ENCODE measurements around the gene FGF8. TPM values are rescaled to one million over a fixed set of nuclear protein-coding genes. Genes with fewer than 3 reads are reported as not detected.

Gene FGF8
- total RNA-seq, 1 experiment from 2014 or later, result not detected

DNA sequence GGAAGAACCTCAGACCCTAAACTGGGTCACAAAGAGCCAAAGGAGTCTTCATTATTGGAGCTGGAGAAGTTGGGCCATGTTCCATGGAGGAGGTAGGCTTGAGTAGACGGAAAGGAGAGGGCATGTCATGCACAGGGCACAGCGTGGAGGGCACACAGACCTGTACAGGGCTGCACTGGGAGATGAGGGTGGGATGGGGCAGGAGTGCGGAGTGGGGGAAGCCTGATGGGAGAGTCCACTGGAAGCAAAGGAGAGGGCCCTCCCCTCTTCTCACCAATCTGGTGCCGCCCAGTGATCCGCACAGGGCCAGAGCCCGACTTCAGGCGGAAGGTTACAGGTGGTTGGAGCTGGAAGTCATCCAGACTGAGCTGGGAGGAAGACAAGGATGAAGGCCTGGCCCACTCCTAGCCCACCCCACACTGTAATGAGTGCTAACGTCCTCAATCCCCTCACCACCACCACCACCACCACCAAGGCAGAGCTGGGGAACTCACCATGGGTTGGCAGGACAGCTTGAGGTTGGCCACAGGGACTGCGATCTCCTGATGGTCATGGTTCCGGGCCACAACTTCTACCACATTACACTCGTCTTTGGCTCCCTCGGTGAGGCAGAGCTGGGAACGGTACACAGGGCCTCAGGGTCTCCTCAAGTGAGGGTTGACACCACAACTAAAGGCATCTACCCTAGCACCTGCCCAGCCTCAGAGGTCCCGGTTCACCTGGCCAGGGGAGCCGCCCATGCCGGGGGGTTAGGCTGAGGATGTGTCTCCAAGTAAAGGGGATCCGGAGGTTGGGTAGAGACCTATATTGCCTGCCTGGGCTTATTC lies 6.3 kb upstream of the FGF8 start:
- no peak for DNase-seq (ENCODE audit: low read depth)

DNA sequence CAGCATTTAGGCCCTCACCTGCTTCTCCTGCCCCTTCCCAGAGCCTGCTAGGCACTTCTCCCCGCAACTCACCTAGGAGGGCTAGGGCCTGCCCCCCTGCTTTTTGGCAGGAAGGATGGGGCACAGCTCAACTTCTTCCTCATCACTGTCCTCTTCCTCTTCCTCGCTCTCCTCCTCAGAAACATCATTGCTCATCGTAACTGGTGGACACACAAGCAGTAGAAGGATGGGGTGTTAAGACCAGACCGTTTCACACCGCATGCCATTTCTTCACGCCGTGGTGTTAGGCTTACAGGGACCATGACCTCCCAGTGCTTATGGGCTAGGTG lies 5.7 kb upstream of the FGF8 start:
- no peak for DNase-seq (ENCODE audit: low read depth)

DNA sequence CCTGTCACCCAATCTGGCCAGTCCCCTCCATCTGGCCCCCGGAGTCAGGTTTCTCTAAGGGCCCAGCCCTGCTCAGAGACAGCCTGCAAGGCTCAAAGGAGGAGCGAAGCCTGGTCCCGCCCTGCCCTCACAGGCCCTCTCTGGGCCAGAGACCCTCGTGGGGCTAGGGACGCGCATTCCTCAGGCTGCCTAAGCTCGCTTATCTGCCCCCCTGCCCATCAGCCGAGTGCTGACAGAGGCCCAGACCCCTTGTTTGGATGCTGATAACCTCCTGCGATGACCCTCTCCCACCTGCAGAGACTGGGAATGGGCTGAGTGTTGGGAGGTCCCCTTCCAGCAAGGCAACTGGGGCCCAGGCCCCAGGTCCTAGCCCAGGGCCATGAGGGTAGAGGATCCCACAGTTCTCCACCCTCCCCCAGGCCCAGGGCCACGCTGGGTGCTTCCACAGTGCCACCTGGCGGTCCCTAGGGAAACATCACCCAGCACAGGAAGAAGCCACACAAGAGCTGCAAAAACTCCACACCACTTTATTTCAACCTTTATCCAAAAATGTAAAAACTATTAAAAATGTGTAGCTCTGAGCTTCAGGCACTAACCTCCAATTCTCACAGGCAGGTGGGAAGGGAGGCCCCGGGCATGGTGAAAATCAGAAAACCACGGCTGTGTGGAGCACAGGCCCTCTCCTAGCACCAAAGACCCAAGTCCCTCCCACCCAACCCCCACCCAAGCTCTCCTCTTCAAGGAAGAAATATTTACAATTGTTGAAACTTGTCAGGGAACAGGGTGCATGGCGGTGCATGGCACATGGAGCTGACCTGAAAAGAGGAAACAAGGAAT lies 5.1 kb upstream of the FGF8 start:
- peak; percentile 61 for DNase-seq (ENCODE audit: low read depth)

DNA sequence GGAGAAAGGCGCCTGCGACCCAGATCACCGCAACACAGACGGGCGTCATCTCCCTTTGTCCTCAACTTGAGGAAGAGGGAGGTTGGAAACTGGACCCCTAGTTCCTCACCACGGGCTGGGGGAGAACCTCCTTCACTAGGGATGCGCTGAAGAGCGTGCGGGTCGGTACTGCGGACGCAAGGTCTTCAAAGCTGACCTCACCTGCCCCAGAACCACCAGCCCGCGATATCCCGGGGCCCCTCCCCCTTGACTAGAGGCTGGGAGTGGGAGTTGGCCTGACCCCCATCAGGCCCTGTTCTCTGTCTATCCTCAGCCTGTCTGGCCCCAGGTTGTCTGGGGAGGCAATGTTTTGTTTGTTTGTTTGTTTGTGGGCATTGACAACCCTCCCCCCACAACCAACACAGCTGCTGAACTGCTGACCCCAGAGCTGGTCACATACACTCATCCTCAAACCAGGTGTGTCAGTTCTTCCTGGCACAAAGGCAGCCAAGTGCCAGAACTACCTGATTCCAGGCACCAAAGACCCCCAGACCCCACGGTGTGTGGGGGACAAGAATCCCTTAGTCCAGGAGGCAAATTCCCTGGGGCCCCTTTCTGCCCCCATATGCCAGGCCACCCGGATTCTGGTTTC lies 4.4 kb upstream of the FGF8 start:
- no peak for DNase-seq (ENCODE audit: low read depth)

DNA sequence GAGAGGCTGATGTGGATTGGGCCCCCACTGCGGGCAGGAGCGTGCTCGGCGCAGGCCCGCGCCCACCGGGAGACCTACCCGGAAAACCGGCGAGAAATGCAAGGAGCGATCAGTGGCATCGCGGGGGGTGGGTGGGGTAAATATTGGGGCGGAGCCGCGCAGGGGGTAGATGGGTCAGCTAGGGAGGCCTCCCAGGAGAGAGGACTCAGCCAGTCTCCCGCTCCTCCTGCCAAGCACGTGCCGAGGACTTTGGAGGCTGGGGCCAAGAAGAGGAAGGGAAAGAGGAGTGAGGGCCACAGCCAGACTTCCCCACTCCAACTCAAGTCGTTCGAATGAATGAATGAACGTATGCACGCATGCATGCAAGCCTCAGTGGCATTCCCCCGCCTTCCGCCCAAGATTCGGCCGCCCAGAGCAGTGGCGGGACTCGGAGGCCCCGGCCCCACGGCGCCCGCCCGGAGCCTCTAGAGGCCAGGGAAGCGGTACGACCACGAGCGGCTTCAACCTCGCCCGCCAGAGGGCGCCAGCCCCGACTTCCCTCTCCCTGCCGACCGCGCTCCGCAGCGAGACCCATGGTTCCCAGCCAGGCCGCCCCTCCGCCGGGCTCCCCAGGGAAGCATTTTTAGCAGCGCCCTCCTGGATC lies 3.8 kb upstream of the FGF8 start:
- no peak for DNase-seq (ENCODE audit: low read depth)

DNA sequence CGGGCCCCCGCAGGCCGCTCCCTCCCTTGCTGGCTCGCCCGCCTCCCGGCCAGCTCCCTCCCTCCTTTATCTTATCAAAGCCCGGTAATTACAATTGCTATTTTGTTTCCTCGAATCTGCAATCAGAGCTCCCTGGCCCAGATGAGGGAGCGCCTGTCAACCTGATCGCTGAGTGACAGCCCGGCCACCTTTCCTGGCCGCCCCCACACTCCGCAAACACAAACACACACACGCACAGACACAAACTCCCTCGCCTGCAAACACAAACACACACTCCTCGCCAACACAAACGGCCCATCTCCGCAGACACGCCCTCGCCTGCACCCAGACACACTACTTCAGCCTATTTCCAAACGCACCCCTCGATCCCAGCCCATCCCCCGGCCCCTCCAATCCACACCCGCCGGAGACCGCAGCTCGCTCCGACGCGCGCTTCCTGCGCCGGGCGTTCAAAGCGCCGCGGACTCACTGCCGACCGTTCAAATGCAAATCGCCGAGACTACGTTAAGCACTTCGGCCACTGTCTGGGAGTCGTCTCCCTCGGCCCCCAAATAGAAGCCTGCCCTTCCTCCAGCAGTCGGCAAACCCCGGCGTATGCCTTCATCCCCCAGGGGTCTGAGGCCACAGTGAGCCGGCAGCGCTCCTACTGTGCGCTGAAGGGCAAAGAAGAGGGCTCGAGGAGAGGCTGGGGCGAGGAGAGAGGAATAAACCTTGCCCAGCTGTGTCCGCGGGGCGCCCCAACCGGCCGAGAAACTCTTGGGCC lies 3.0 kb upstream of the FGF8 start:
- DNase-seq (ENCODE audit: low read depth), result no peak

DNA sequence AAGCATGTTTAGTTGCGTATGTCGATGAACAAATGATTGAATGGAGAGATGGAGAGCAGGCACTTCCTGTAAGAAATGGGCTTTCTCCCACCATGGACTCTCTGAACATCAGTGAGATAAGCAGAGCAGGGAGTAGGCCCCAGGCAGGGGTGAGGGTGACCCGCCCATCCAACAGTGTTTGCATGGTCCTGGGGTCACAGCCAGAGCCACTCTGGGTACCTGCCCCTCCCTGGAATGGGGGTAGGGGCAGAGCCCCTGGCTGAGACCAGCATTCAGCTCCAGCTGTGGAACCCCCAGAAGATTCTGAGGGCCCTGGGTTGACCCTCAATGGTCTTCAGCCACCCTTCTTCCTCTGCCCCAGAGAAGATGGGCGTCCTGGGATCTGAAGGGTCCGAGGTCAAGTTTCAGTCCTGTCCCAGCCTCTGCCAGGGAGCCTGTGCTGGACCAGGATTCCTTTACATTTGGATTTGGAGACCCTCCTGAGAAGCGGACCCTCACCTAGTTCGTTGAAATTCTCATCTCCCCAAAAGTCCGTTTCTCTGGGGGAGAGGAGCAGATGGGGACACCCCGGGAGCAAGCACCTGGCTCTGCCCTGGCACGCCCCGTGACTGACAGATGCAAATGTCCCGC lies 2.4 kb upstream of the FGF8 start:
- no peak for DNase-seq (ENCODE audit: low read depth)

DNA sequence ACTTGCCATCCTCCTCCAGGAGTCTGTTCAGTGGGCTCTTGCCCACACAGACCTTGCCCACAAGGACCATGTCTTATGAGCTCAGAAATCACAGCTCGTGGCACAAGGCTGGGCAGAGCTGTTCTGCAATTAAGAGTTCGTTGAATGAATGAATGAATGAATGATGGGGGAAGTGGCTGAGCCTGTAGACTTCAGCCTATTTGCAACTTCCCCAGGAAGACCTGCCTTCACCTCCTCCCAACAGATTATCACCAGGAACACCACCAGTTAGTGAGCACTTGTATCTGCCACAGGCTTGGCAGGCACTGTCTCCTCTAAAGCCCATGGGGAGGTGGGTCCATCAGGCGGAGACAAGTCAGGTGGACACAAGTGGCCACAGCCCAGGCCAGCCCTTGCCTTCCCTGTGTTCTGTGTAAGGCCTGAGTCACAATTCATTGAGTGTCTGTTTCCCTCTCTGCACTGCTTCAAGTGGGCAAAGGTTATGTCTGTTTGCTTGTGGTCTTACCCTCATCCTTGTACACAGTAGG lies 1.8 kb upstream of the FGF8 start:
- DNase-seq (ENCODE audit: low read depth), result peak; percentile 45

DNA sequence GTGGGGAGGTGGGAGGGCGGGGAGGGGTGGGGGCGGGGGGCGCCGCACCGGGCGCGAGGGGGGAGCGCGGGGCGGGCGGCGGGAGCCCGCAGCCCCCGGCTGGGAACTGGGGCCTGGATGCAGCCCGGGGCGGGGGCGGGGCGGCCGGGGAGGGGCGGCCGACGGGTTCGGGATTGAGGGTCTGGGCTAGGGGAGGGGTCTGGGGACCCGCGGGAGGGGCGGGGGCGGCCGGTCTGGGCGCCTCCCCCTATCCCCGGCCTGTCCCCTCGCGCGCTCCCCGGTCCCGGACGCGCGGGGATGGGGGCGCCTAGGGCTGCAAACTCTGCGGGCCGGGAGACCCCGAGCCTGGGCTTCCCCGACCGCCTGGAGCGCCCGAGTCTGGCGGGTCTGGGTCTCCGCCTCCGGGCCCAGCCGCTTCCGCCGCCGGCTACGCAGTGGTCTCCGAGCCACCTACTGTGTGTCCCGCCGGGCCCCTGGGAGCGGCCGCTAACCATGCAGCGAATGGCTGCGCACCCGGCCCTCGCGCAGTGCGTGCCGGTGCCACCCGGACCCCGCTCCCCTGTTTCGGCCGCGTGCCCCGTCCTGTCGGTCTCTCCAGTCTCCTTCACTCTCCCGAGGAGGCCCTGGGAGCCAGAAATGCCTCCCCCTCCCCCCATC lies 375 bp upstream of the FGF8 start:
- DNase-seq (ENCODE audit: low read depth), result no peak

DNA sequence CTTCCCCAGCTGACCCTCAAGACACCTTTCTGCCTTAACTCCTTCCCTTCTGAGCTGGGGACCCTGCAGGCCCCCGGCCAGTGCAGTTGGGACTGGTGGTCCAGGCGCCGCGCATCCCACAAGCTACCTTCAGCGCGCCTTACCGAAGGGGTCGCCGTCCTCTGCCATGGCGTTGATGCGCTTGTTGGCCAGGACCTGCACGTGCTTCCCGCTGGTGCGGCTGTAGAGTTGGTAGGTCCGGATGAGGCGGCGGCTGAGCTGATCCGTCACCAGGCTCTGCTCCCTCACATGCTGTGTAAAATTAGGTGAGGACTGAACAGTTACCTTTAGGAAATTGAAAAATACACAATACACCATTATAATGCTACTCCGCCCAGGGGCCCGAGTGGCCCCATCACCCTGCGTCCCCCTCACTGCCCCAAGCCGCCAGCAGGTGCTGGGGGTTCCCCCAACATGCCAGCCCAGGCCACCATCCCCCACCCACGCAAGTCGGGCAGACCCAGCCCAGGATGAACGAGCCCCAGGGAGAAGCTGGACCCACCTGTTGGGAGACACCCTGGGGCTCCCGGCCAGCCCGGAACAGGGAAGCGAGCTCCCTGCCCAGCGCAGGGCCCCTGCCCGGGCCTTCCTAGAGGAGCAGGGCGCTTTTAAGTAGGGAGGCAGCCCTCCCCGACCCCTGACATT lies 1.2 kb downstream of the FGF8 start:
- DNase-seq (ENCODE audit: low read depth), result no peak

DNA sequence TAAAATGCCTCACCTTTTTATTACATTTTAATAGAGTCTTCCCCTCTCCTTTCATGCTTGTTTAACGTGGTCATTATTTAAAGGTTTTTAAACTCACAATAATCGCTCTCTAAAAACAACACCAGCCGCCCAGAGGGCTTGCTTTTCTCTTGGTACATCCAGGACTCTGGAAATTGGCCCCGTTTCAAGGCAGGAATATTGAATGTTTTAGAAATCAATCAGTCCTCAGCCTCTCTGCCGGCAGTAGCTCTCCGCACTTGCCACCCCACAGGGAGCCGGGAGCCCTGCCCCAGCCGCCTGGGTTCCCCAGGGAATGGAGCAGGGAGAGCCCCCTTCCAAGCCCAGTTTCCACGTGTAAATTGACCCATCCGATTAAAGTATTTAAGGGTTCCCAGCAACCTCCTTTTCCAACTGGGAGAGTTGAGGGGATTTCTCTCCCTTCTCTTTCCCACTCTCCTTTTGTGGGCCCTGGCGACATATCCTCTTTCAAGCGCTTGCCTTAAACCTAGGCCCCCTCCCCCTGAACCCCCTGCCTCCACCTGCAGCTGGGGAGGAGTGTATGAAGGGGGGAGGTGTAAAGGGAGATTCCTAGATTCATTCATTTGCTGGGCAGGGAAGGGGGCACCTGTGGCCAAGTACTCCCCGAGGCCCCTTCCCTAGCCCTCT lies 1.9 kb downstream of the FGF8 start:
- no peak for DNase-seq (ENCODE audit: low read depth)

DNA sequence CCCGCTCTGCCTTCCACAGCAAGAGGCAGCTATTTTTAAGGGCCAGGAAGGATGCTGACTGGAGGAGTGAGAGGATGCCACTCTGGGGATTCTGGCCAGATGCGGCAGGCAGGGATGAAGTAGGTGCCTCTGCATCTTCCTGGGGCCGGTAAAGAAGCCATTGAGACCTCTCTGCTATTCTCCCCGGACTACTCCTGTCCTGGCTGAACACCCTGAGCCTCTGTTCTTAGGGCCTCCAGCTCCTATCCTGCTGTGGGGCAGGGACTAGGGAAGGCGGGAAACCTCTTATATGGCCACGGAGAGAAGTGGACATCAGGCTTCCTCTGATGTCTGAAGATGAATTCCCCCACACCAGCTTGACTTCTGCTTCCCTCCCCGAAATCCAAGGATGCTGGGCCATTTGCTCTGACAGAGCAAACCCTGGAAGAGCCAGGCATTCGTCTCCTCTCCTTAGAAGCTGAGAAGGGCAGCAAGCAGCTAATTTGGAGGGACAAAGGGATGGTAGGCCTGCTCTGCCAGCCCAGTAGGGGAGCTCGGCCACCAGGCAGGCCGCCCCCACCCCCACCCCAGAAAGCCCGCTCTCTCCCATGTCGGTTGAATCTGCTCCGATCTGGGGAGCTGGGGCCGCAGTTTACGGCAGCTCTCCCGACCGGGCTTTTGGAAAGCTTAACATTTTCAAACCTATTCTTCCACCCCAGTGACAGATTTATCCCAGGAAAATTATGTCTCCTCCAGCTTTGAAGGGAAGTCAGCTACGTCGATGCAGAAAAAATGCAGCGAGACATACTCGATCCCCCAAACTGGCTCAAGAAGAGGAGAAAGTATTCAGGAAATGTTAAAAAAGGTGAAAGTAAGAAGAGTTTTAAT lies 2.8 kb downstream of the FGF8 start:
- DNase-seq (ENCODE audit: low read depth), result no peak

DNA sequence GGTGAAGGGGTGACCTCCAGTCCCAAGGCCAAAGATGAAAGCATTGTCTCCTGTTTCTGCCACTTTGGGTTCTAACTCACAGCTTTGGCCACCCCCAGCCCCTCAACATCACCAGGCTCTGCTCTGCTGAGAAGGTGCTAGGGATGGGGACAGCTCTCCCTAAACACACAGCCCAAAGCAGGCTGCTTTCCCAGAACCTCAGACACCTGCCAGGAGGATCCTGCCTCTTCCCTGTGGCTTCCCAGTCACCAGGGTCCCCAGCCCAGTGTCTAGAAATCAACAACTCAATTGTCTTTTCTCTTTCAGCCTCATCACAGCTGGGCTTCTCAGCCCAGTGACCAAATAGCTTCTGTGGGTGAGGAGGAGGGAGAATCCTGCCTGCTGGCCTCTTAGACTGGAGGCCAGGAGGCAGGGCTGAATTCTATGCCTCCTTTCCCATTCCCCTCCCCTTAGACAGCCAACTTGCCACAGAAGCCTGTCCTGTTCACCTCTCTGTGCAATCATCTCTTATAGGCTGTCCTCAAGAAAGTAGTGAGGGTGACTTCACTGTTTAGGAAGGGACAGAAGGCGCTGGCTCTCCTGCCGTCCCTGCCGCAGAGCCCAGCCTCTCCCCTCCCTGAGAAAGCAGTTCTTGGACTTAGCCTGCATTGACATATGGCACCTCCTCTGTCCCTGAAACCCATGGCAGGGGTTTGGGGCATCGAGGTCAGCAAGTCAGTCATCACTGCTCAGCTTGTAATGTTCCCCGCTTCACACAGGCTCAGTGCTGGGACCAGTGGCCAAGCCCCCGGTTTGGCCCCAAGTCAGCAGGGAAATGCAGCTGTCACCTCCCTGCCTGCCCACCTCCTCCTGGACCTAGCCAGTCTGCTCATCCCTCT lies 3.7 kb downstream of the FGF8 start:
- no peak for DNase-seq (ENCODE audit: low read depth)

DNA sequence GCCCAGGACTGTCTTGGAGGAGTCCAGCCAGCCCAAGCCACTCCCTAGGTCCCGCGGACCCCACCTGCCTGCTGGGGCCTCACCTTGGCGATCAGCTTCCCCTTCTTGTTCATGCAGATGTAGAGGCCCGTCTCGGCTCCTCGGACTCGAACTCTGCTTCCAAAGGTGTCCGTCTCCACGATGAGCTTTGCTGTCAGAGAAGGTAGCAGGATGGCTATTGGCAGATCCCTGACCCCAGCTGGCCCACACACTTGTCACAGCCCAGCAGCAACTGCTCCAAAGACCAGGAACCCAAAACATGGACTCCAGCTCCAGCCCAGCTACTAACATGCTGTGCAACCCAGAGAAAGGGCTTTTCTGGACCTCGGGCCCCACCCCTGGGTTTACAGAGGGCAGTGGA lies 4.5 kb downstream of the FGF8 start:
- DNase-seq (ENCODE audit: low read depth), result no peak

DNA sequence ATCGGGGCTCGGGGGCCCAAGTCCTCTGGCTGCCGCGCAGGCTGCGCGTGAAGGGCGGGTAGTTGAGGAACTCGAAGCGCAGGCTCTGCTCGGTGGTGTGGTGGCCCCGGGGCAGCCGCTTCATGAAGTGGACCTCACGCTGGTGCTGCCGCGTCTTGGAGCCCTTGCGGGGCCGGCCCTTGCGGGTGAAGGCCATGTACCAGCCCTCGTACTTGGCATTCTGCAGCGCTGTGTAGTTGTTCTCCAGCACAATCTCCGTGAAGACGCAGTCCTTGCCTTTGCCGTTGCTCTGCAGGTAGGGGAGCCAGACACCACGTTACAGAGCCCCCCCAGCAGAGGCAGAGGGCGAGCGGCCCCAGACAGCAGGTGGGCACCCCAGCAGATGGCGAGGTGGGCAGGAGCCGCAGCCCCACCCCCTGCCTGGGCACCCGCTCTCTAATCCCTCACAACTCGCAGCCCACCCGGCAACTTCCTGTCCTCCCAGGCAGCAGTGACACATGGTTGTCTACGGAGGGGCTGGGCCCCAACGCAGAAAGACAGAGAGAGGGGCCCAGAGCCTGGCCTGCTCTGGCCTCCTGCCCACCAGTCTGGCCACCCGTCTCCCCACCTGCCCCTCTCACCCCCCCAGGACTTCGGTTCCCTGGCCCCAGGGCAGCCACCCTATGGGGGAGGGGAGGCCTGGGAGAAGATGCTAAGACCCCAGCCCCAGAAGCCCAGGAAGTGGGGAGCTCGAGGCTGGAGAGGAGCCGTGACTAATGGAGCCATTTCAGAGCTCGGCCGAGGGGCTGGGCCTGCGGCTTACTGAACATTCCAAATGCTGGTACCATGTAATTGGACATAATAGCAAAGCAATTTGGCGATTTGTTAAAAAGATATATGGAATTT lies 5.3 kb downstream of the FGF8 start:
- DNase-seq (ENCODE audit: low read depth), result no peak

DNA sequence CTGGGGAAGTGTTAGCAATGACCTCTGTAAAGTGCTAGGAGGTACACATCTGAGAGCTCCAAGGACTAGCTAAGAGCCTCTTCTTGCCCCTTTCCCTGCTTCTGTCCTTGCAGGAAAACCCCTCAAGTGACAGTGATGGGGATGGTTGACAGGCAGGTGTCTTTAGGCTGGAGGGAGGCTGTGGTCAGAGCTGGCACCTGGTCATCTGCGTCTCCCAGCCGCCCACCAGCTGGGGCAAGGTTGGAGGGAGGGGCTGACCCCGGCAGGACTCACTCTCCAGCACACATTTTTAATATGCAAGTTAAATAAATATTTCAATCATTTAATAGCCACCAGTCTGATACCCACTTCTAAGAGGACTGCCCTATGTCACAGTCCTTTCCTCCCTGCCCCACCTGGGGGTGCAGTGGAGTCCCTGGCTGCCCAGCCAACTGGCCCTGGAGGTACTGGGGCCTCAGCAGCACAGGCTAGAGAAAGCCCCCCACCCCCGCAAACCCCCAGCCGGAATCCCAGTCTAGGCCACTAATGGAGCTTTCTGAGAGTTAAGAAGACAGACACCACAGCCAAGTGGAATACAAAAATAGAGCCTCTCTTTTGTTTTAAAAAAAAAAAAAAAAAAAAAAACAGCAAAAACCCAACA lies 6.3 kb downstream of the FGF8 start:
- DNase-seq (ENCODE audit: low read depth), result no peak
